Measurements from ENCODE around the gene GRIK3. TPM values are rescaled to one million over a fixed set of nuclear protein-coding genes. Genes with fewer than 3 reads are reported as not detected.

The GRIK3 gene
- total RNA-seq, 5 donors from 2014 or later (not counting 1 experiment from before 2014, with no cell fraction given) = 0.03 TPM; not detected in 4

DNA sequence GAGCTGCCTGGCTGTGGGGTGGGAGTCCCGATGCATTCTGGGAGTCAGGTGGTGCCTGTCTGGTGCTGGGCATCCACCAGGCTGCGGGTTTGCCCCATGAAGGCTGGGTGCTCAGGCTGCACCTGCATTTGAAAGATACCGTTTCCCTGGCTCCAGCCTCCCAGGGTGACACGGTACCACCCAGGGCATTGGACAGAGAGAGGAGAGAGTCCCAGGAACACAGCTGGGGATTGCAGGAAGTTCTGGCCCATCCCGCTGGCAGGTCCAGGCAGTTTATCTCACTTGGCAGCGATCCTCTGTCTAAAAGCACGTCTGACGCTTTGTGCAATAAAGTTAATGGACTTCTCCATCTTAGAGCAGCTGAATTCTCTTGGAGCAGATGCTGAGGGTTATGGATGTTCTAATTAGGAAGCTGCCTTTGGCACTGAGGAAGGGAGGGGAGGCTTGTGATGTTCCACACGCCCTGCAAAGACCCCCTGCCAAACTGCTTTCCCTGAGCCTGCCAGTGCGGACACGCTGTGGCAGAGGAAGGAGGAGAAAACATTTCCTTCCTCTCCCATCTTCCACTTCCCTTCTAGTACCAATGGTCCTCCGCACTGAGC is 246.9 kb downstream of the GRIK3 start:
- 67% methylated on average over 6 of the region's 12 CpGs for WGBS (ENCODE audit: insufficient coverage)
- ATAC-seq (replicated peaks in 1 of 4) (no peak), DNase-seq (no peak)
- Histone ChIP-seq H3K4me3 (ENCODE audit: control insufficient read depth in 1 of 2, extremely low read depth in 1 of 2, low read length in 1 of 2) (no peak overlapping the region), H3K4me1 (ENCODE audit: control insufficient read depth in 1 of 2, extremely low read depth in 1 of 2, insufficient read depth in 2 of 2, low read length in 2 of 2) (no peaks in the 10 kb centered on the region), H3K27ac (ENCODE audit: low read length) (no peak overlapping the region), H3K27me3 (replicated peaks in 1 of 2; ENCODE audit: control insufficient read depth in 2 of 2, extremely low read depth in 1 of 2, insufficient read depth in 2 of 2, low read length in 1 of 2) (peaks cover 0 to 36% of the 10 kb centered on the region in 2 experiments), H3K9me3 (no peaks in the 10 kb centered on the region), H3K36me3 (ENCODE audit: control insufficient read depth in 2 of 2, extremely low read depth in 1 of 2, insufficient read depth in 1 of 2, low read length in 1 of 2) (no peaks in the 10 kb centered on the region)
- no peaks in the 10 kb centered on the region for H3K9me3 Mint-ChIP-seq
- H3K27me3 Mint-ChIP-seq = peaks cover 34 to 36% of the 10 kb centered on the region in 2 donors
- H3K36me3 Mint-ChIP-seq = no peaks in the 10 kb centered on the region
- H3K4me1 Mint-ChIP-seq = no peaks in the 10 kb centered on the region
- H3K4me3 Mint-ChIP-seq = no peak overlapping the region
- CTCF ChIA-PET = no interaction called here
- POLR2A ChIA-PET = no interaction called here
- H3K27ac Mint-ChIP-seq = no peak overlapping the region

DNA sequence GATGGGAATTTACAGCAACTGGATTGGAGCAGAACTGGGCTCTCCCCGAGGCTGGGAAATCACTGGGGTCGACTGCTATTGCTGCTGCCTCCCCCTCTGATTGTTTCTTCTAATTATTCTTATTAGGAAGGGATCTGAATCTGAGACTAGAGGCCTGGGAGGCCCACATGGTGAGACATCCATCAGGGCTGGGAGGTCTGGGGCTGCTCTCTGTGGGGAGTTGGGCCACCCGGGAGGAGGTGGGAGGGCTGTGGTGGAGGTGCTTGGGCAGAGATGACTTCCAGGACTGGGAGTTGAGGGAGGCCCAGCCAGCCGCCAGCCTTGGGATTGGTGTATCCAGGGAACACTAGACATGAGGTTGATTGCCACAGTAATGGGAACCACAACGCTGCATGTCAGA is 247.9 kb downstream of the GRIK3 start:
- Histone ChIP-seq H3K9me3 (no peaks in the 10 kb centered on the region), H3K27me3 (replicated peaks in 1 of 2; ENCODE audit: control insufficient read depth in 2 of 2, extremely low read depth in 1 of 2, insufficient read depth in 2 of 2, low read length in 1 of 2) (peaks cover 0 to 42% of the 10 kb centered on the region in 2 experiments), H3K27ac (ENCODE audit: low read length) (no peak overlapping the region), H3K4me1 (ENCODE audit: control insufficient read depth in 1 of 2, extremely low read depth in 1 of 2, insufficient read depth in 2 of 2, low read length in 2 of 2) (no peaks in the 10 kb centered on the region), H3K4me3 (ENCODE audit: control insufficient read depth in 1 of 2, extremely low read depth in 1 of 2, low read length in 1 of 2) (no peak overlapping the region), H3K36me3 (ENCODE audit: control insufficient read depth in 2 of 2, extremely low read depth in 1 of 2, insufficient read depth in 1 of 2, low read length in 1 of 2) (no peaks in the 10 kb centered on the region)
- ATAC-seq (replicated peaks in 1 of 4) (no peak), DNase-seq (no peak)
- 66% methylated on average over 3 of the region's 5 CpGs for WGBS (ENCODE audit: insufficient coverage)
- H3K36me3 Mint-ChIP-seq = no peaks in the 10 kb centered on the region
- H3K27ac Mint-ChIP-seq = no peak overlapping the region
- H3K4me1 Mint-ChIP-seq = no peaks in the 10 kb centered on the region
- peaks cover 34 to 39% of the 10 kb centered on the region in 2 donors for H3K27me3 Mint-ChIP-seq
- ChIA-PET CTCF (no interaction called here), POLR2A (no interaction called here)
- no peak overlapping the region for H3K4me3 Mint-ChIP-seq
- no peaks in the 10 kb centered on the region for H3K9me3 Mint-ChIP-seq

DNA sequence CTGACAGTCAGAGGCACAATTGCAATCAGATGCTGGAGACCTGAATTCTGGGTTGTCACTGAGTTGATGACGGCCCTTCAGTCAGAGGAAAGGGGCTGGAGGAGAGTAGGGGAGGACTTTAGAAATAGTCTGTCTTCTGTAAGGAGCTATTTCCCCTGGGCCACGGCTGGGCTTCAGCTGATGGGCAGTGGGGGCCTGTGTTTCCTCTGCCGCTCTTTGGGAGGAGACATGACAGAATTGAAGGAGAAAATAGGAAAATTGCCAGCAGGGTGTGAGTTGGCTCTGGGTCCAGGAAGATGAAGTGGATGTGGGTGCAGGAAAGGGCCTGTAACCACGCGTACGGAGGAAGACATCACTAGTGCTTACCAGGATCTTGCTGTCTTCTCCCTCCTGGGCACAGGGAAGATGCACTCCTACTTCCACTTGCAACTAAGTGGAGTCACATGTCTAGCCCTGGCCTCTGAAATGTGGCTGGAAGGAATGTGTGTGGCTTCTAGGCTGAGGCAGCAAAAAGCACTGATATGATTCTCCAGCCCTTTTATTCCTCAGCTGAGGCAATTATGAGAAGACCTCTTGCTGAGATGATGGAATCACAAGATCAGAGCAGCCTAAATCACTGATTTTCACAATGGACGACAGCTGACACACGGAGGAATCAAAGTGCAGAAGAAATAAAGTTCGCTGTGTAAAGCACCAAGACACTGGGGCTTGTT is 250.0 kb downstream of the GRIK3 start:
- Histone ChIP-seq H3K36me3 (ENCODE audit: control insufficient read depth in 2 of 2, extremely low read depth in 1 of 2, insufficient read depth in 1 of 2, low read length in 1 of 2) (no peaks in the 10 kb centered on the region), H3K27ac (ENCODE audit: low read length) (no peak overlapping the region), H3K4me1 (ENCODE audit: control insufficient read depth in 1 of 2, extremely low read depth in 1 of 2, insufficient read depth in 2 of 2, low read length in 2 of 2) (no peaks in the 10 kb centered on the region), H3K4me3 (ENCODE audit: control insufficient read depth in 1 of 2, extremely low read depth in 1 of 2, low read length in 1 of 2) (no peak overlapping the region), H3K27me3 (replicated peaks in 1 of 2; ENCODE audit: control insufficient read depth in 2 of 2, extremely low read depth in 1 of 2, insufficient read depth in 2 of 2, low read length in 1 of 2) (peaks cover 0 to 40% of the 10 kb centered on the region in 2 experiments), H3K9me3 (no peaks in the 10 kb centered on the region)
- 60% methylated on average over 6 of the region's 9 CpGs for WGBS (ENCODE audit: insufficient coverage)
- no peaks in the 10 kb centered on the region for H3K9me3 Mint-ChIP-seq
- no peaks in the 10 kb centered on the region for H3K36me3 Mint-ChIP-seq
- no peak for ATAC-seq (replicated peaks in 1 of 4)
- ChIA-PET CTCF (no interaction called here), POLR2A (no interaction called here)
- no peaks in the 10 kb centered on the region for H3K4me1 Mint-ChIP-seq
- H3K27me3 Mint-ChIP-seq = peaks cover 32 to 34% of the 10 kb centered on the region in 2 donors
- DNase-seq = no peak
- H3K27ac Mint-ChIP-seq = no peak overlapping the region
- no peak overlapping the region for H3K4me3 Mint-ChIP-seq

DNA sequence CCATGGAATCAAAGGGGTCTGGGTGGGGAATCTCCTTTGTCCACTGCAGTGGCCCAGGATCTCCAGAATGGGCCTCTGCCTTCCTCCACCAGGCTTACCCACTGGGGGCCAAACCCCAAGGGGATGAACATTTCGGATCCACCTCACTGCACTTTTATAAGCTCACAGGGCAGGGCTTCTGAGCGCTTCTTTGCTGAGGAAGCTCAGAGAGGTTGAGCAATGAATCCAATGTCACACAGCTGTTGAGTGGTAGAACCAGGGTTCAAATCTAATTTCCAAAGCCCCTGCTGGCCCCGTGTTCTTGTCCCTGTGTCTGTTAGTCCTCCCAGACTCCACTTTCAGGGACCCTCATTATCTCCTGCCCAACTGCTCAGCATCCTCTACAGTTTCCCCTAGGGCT is 250.8 kb downstream of the GRIK3 start:
- Mint-ChIP-seq H3K9me3 (no peaks in the 10 kb centered on the region), H3K4me1 (no peaks in the 10 kb centered on the region), H3K36me3 (no peaks in the 10 kb centered on the region), H3K4me3 (no peak overlapping the region), H3K27ac (no peak overlapping the region), H3K27me3 (peaks cover 27 to 28% of the 10 kb centered on the region in 2 donors)
- no peaks in the 10 kb centered on the region for H3K36me3 ChIP-seq (ENCODE audit: control insufficient read depth in 2 of 2, extremely low read depth in 1 of 2, insufficient read depth in 1 of 2, low read length in 1 of 2)
- ChIA-PET CTCF (no interaction called here), POLR2A (no interaction called here)
- H3K27me3 ChIP-seq (replicated peaks in 1 of 2; ENCODE audit: control insufficient read depth in 2 of 2, extremely low read depth in 1 of 2, insufficient read depth in 2 of 2, low read length in 1 of 2) = peaks cover 0 to 40% of the 10 kb centered on the region in 2 experiments
- no peaks in the 10 kb centered on the region for H3K4me1 ChIP-seq (ENCODE audit: control insufficient read depth in 1 of 2, extremely low read depth in 1 of 2, insufficient read depth in 2 of 2, low read length in 2 of 2)
- ATAC-seq (replicated peaks in 1 of 4) = no peak
- H3K4me3 ChIP-seq (ENCODE audit: control insufficient read depth in 1 of 2, extremely low read depth in 1 of 2, low read length in 1 of 2) = no peak overlapping the region
- no peak for DNase-seq
- WGBS (ENCODE audit: insufficient coverage) = 44% methylated on average over 1 of the region's 3 CpGs
- H3K27ac ChIP-seq (ENCODE audit: low read length) = no peak overlapping the region
- no peaks in the 10 kb centered on the region for H3K9me3 ChIP-seq

DNA sequence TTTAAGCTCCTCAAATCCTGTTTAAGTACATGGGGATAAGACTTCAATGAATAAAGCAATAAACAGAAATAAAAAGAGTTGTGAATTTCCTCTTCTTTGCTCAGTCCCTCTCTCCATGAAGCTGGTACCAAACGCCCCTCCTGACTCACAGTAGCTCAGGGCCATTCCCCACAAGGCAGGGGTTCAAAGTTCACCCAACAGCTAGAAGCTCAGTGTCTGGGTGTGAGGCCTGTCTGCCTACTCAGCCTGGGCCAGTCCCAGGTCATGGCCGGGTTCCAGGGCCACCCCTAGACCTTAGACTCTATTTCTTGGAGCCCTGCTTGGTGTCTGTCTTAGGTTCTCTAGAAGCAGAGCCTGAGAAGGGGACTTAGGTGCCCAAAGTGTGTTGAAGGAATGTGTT is 251.5 kb downstream of the GRIK3 start:
- 29% methylated on average over 2 of the region's 2 CpGs for WGBS (ENCODE audit: insufficient coverage)
- CTCF ChIA-PET = no interaction called here
- ATAC-seq (replicated peaks in 1 of 4) = no peak
- DNase-seq = no peak
- POLR2A ChIA-PET = no interaction called here
- H3K27ac Mint-ChIP-seq = no peak overlapping the region
- no peak overlapping the region for H3K27ac ChIP-seq (ENCODE audit: low read length)
- H3K27me3 Mint-ChIP-seq = peaks cover 25 to 26% of the 10 kb centered on the region in 2 donors
- no peak overlapping the region for H3K4me3 ChIP-seq (ENCODE audit: control insufficient read depth in 1 of 2, extremely low read depth in 1 of 2, low read length in 1 of 2)
- no peaks in the 10 kb centered on the region for H3K9me3 Mint-ChIP-seq
- H3K27me3 ChIP-seq (replicated peaks in 1 of 2; ENCODE audit: control insufficient read depth in 2 of 2, extremely low read depth in 1 of 2, insufficient read depth in 2 of 2, low read length in 1 of 2) = peaks cover 0 to 40% of the 10 kb centered on the region in 2 experiments
- no peaks in the 10 kb centered on the region for H3K4me1 ChIP-seq (ENCODE audit: control insufficient read depth in 1 of 2, extremely low read depth in 1 of 2, insufficient read depth in 2 of 2, low read length in 2 of 2)
- no peaks in the 10 kb centered on the region for H3K4me1 Mint-ChIP-seq
- no peaks in the 10 kb centered on the region for H3K36me3 Mint-ChIP-seq
- H3K9me3 ChIP-seq = no peaks in the 10 kb centered on the region
- no peaks in the 10 kb centered on the region for H3K36me3 ChIP-seq (ENCODE audit: control insufficient read depth in 2 of 2, extremely low read depth in 1 of 2, insufficient read depth in 1 of 2, low read length in 1 of 2)
- no peak overlapping the region for H3K4me3 Mint-ChIP-seq

DNA sequence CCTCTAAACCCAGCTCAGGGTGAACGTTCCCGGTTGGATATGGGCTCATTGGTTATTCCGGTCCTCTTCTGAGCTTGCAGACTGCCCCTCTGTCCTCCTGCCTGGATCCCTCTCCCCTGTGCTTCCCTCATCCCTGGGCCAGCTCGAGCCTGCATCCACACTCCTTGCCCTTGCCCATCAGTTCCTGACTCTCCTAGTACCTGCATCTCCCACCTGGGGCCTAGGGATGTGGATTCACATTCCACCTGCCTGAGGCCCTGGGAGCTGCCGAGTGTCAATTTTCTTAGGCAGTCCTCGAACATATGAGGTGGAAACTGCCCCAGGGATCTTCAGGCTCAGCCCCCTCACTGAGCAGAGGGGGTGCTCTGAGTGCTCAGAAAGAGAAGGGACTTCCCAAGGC is 252.2 kb downstream of the GRIK3 start:
- ChIA-PET POLR2A (no interaction called here), CTCF (no interaction called here)
- peaks cover 23 to 24% of the 10 kb centered on the region in 2 donors for H3K27me3 Mint-ChIP-seq
- no peak for ATAC-seq (replicated peaks in 1 of 4)
- Histone ChIP-seq H3K9me3 (no peaks in the 10 kb centered on the region), H3K27ac (ENCODE audit: low read length) (no peak overlapping the region), H3K27me3 (replicated peaks in 1 of 2; ENCODE audit: control insufficient read depth in 2 of 2, extremely low read depth in 1 of 2, insufficient read depth in 2 of 2, low read length in 1 of 2) (peaks cover 0 to 37% of the 10 kb centered on the region in 2 experiments), H3K36me3 (ENCODE audit: control insufficient read depth in 2 of 2, extremely low read depth in 1 of 2, insufficient read depth in 1 of 2, low read length in 1 of 2) (no peaks in the 10 kb centered on the region), H3K4me1 (ENCODE audit: control insufficient read depth in 1 of 2, extremely low read depth in 1 of 2, insufficient read depth in 2 of 2, low read length in 2 of 2) (no peaks in the 10 kb centered on the region), H3K4me3 (ENCODE audit: control insufficient read depth in 1 of 2, extremely low read depth in 1 of 2, low read length in 1 of 2) (no peak overlapping the region)
- DNase-seq = no peak
- 55% methylated on average over 5 of the region's 6 CpGs for WGBS (ENCODE audit: insufficient coverage)
- no peak overlapping the region for H3K4me3 Mint-ChIP-seq
- H3K4me1 Mint-ChIP-seq = no peaks in the 10 kb centered on the region
- no peak overlapping the region for H3K27ac Mint-ChIP-seq
- H3K9me3 Mint-ChIP-seq = no peaks in the 10 kb centered on the region
- H3K36me3 Mint-ChIP-seq = no peaks in the 10 kb centered on the region

Measured in T-cell (primary cell).